ENCODE data around the gene CADM2. TPM values are rescaled to one million over a fixed set of nuclear protein-coding genes. Genes with fewer than 3 reads are reported as not detected.

The CADM2 gene
- total RNA-seq, 1 donor, result not detected

DNA sequence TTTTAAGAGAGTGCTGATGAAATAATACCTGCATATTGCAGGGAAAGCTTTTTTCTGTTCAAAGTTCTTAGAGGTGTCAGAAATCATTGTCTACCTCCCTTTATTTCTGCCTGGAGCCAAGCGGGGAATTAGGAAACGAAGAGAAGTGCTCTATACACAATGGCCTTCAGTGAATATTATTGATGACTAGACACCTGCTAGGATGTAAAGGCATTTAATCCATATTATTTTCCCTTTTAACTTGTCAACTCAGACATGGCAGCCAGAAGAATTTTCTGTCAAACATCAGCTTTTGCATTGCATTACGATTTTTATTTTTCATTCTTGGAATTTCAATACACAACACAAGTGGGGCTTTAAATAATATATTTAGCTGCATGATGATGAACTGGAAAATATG is 24.7 kb downstream of the CADM2 start:
- Histone ChIP-seq H3K4me1 (ENCODE audit: insufficient read depth, low read length) (no peaks in the 10 kb centered on the region), H4K20me1 (ENCODE audit: insufficient read depth, low read length) (no peaks in the 10 kb centered on the region), H3K9me3 (ENCODE audit: low read depth, low read length) (no peaks in the 10 kb centered on the region), H3K4me3 (ENCODE audit: insufficient read depth, low read length) (no peak overlapping the region), H3K27ac (ENCODE audit: low read depth, low read length) (no peak overlapping the region), H3K27me3 (ENCODE audit: insufficient read depth, low read length) (no peaks in the 10 kb centered on the region), H3K36me3 (ENCODE audit: insufficient read depth, low read length) (no peaks in the 10 kb centered on the region), H2AFZ (ENCODE audit: low read length) (no peak overlapping the region), H3K79me2 (ENCODE audit: insufficient read depth, low read length) (no peaks in the 10 kb centered on the region), H3K4me2 (ENCODE audit: insufficient read depth, low read length) (no peak overlapping the region)
- TF ChIP-seq CTCF (IDR thresholded peaks at IDR 0.05; ENCODE audit: extremely low read depth, low read depth, low read length), result no peak
- peak; percentile 5 for DNase-seq (ENCODE audit: insufficient read length, low spot score, missing footprints)

GRCh38 chr3:84984429-84984828 is 25.6 kb downstream of the CADM2 start:
- TF ChIP-seq CTCF (IDR thresholded peaks at IDR 0.05; ENCODE audit: extremely low read depth, low read depth, low read length), result no peak
- Histone ChIP-seq H3K4me2 (ENCODE audit: insufficient read depth, low read length) (no peak overlapping the region), H3K27ac (ENCODE audit: low read depth, low read length) (no peak overlapping the region), H3K4me3 (ENCODE audit: insufficient read depth, low read length) (no peak overlapping the region), H3K27me3 (ENCODE audit: insufficient read depth, low read length) (no peaks in the 10 kb centered on the region), H2AFZ (ENCODE audit: low read length) (no peak overlapping the region), H3K36me3 (ENCODE audit: insufficient read depth, low read length) (no peaks in the 10 kb centered on the region), H3K79me2 (ENCODE audit: insufficient read depth, low read length) (no peaks in the 10 kb centered on the region), H4K20me1 (ENCODE audit: insufficient read depth, low read length) (no peaks in the 10 kb centered on the region), H3K9me3 (ENCODE audit: low read depth, low read length) (no peaks in the 10 kb centered on the region), H3K4me1 (ENCODE audit: insufficient read depth, low read length) (no peaks in the 10 kb centered on the region)
- no peak for DNase-seq (ENCODE audit: insufficient read length, low spot score, missing footprints)

GRCh38 chr3:84985795-84986194 is 27.0 kb downstream of the CADM2 start:
- Histone ChIP-seq H4K20me1 (ENCODE audit: insufficient read depth, low read length) (no peaks in the 10 kb centered on the region), H3K27ac (ENCODE audit: low read depth, low read length) (no peak overlapping the region), H3K4me1 (ENCODE audit: insufficient read depth, low read length) (no peaks in the 10 kb centered on the region), H3K9me3 (ENCODE audit: low read depth, low read length) (no peaks in the 10 kb centered on the region), H3K4me2 (ENCODE audit: insufficient read depth, low read length) (no peak overlapping the region), H3K27me3 (ENCODE audit: insufficient read depth, low read length) (no peaks in the 10 kb centered on the region), H3K4me3 (ENCODE audit: insufficient read depth, low read length) (no peak overlapping the region), H2AFZ (ENCODE audit: low read length) (no peak overlapping the region), H3K79me2 (ENCODE audit: insufficient read depth, low read length) (no peaks in the 10 kb centered on the region), H3K36me3 (ENCODE audit: insufficient read depth, low read length) (no peaks in the 10 kb centered on the region)
- TF ChIP-seq CTCF (IDR thresholded peaks at IDR 0.05; ENCODE audit: extremely low read depth, low read depth, low read length), result no peak
- no peak for DNase-seq (ENCODE audit: insufficient read length, low spot score, missing footprints)

- Histone ChIP-seq H3K4me3 (ENCODE audit: insufficient read depth, low read length) (no peak overlapping the region), H3K27me3 (ENCODE audit: insufficient read depth, low read length) (no peaks in the 10 kb centered on the region), H3K9me3 (ENCODE audit: low read depth, low read length) (no peaks in the 10 kb centered on the region), H3K4me1 (ENCODE audit: insufficient read depth, low read length) (no peaks in the 10 kb centered on the region), H4K20me1 (ENCODE audit: insufficient read depth, low read length) (no peaks in the 10 kb centered on the region), H3K79me2 (ENCODE audit: insufficient read depth, low read length) (no peaks in the 10 kb centered on the region), H2AFZ (ENCODE audit: low read length) (no peak overlapping the region), H3K27ac (ENCODE audit: low read depth, low read length) (no peak overlapping the region), H3K36me3 (ENCODE audit: insufficient read depth, low read length) (no peaks in the 10 kb centered on the region), H3K4me2 (ENCODE audit: insufficient read depth, low read length) (no peak overlapping the region)
- no peak for TF ChIP-seq CTCF (IDR thresholded peaks at IDR 0.05; ENCODE audit: extremely low read depth, low read depth, low read length)
- DNase-seq (ENCODE audit: insufficient read length, low spot score, missing footprints), result no peak
Measured at GRCh38 chr3:84987706-84988504, 29.1 kb downstream of the CADM2 start.

All from osteoblast (primary cell).